ENCODE results near the gene SLC30A2. TPM values are rescaled to one million over a fixed set of nuclear protein-coding genes. Genes with fewer than 3 reads are reported as not detected.
A peak's percentile ranks its signal among the peaks of the same experiment; 100 is the strongest.

The SLC30A2 gene
- total and polyA plus RNA-seq, 4 donors, result 0.02 to 0.51 (median 0.24) TPM

DNA sequence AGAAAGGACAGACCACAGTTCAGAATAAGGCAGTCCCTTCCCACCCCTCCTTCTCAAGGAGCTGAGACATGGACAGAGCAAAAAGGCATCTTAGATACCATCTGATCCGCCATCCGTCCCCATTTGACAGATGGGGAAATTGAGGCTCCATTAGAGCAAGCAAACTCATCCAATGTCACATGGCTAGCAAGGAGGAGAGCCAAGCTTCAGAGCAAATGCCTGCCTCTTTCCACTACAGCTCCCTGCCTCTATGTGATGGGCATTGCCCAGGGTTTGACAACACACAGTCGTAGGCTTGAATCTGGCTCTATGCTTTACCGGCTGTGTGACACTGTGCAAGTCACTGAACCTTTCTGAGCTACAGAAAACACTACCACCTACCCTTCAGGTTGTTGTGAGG lies 3.9 kb downstream of the SLC30A2 start:
- Histone ChIP-seq H3K4me1 (ENCODE audit: control insufficient read depth in 5 of 5, insufficient read depth in 5 of 5, low read length in 5 of 5) (peaks cover 0 to 8% (median 0%) of the 10 kb centered on the region in 5 donors), H3K9ac (ENCODE audit: insufficient read depth in 1 of 2, low read length in 2 of 2) (no peak overlapping the region), H3K9me3 (ENCODE audit: control insufficient read depth in 4 of 4, insufficient read depth in 3 of 4, low read length in 3 of 4) (peaks cover 0 to 2% (median 0%) of the 10 kb centered on the region in 4 donors), H3K27me3 (ENCODE audit: control insufficient read depth in 3 of 3, insufficient read depth in 3 of 3, low read length in 2 of 3) (peaks cover 5 to 35% (median 27%) of the 10 kb centered on the region in 3 donors), H3K27ac (ENCODE audit: low read depth in 1 of 2, low read length in 1 of 2) (no peak overlapping the region), H3K36me3 (ENCODE audit: control insufficient read depth in 4 of 4, insufficient read depth in 4 of 4, low read length in 4 of 4) (no peaks in the 10 kb centered on the region), H3K4me3 (no peak overlapping the region)
- TF ChIP-seq, protein P1, sequence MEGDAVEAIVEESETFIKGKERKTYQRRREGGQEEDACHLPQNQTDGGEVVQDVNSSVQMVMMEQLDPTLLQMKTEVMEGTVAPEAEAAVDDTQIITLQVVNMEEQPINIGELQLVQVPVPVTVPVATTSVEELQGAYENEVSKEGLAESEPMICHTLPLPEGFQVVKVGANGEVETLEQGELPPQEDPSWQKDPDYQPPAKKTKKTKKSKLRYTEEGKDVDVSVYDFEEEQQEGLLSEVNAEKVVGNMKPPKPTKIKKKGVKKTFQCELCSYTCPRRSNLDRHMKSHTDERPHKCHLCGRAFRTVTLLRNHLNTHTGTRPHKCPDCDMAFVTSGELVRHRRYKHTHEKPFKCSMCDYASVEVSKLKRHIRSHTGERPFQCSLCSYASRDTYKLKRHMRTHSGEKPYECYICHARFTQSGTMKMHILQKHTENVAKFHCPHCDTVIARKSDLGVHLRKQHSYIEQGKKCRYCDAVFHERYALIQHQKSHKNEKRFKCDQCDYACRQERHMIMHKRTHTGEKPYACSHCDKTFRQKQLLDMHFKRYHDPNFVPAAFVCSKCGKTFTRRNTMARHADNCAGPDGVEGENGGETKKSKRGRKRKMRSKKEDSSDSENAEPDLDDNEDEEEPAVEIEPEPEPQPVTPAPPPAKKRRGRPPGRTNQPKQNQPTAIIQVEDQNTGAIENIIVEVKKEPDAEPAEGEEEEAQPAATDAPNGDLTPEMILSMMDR (IDR thresholded peaks at IDR 0.05; ENCODE audit: control extremely low read depth, extremely low read depth), result no peak
- WGBS, 2 donors, result 67% methylated on average over 4 of the region's 4 CpGs
- ATAC-seq (ENCODE audit: insufficient read depth, low FRiP score) (no peak), DNase-seq (no peak)

DNA sequence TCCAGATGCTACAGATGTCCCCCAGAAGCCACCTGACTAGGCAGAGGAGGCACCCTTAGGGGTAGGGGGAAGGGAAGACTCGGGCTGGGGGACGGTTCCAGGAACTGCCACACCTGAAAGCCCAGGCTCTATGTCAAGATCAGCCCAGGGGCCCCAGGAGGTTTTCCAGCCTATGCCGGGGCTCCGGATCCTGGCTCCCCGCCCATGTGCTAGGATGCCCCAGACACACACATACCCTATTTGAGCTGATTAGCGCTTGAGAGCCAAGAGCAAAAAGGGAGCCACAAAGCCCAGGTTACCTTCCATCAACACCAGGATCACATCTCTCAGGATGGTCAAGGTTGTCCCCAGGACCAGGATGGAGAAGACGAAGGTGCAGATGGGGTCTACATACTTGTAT lies 4.5 kb downstream of the SLC30A2 start:
- H3K36me3 ChIP-seq (ENCODE audit: control insufficient read depth in 4 of 4, insufficient read depth in 4 of 4, low read length in 4 of 4), result no peaks in the 10 kb centered on the region
- TF ChIP-seq, protein P1 (IDR thresholded peaks at IDR 0.05; ENCODE audit: control extremely low read depth, extremely low read depth), result no peak
- ATAC-seq (ENCODE audit: insufficient read depth, low FRiP score) (no peak), DNase-seq (no peak)
- peaks cover 0 to 2% (median 0%) of the 10 kb centered on the region in 4 donors for H3K9me3 ChIP-seq (ENCODE audit: control insufficient read depth in 4 of 4, insufficient read depth in 3 of 4, low read length in 3 of 4)
- 73 to 80% methylated on average over 7 of the region's 7 CpGs for WGBS, 2 donors
- H3K27ac ChIP-seq (ENCODE audit: low read depth in 1 of 2, low read length in 1 of 2), result no peak overlapping the region
- peaks cover 5 to 29% (median 21%) of the 10 kb centered on the region in 3 donors for H3K27me3 ChIP-seq (ENCODE audit: control insufficient read depth in 3 of 3, insufficient read depth in 3 of 3, low read length in 2 of 3)
- peaks cover 0 to 8% (median 0%) of the 10 kb centered on the region in 5 donors for H3K4me1 ChIP-seq (ENCODE audit: control insufficient read depth in 5 of 5, insufficient read depth in 5 of 5, low read length in 5 of 5)
- no peak overlapping the region for H3K9ac ChIP-seq (ENCODE audit: insufficient read depth in 1 of 2, low read length in 2 of 2)
- no peak overlapping the region for H3K4me3 ChIP-seq

DNA sequence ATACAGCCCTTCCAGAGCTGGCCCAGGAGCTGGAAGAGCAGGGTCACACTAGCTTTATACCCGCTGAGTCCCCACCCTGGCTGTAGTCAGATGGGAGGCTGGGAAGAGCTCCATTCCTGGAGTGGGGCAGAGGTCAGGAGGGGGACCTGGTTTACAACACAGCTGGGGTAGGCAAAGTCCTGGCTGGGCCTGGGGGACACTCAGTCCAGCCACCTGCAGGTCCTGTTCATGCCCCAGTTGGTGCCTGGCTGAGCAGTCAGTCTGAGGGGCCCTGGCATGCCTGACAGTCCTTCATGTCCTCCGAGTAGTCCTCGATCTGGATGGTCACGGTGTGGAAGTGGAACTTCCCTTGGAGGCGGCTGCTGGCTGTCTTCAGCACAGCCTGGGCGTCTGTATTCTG lies 7.0 kb downstream of the SLC30A2 start:
- DNase-seq (no peak), ATAC-seq (ENCODE audit: insufficient read depth, low FRiP score) (no peak)
- H3K36me3 ChIP-seq (ENCODE audit: control insufficient read depth in 4 of 4, insufficient read depth in 4 of 4, low read length in 4 of 4), result no peaks in the 10 kb centered on the region
- WGBS, 2 donors, result 71 to 89% methylated on average over 6 of the region's 6 CpGs
- H3K9me3 ChIP-seq (ENCODE audit: control insufficient read depth in 4 of 4, insufficient read depth in 3 of 4, low read length in 3 of 4), result no peaks in the 10 kb centered on the region
- no peak overlapping the region for H3K9ac ChIP-seq (ENCODE audit: insufficient read depth in 1 of 2, low read length in 2 of 2)
- H3K4me3 ChIP-seq, result no peak overlapping the region
- H3K4me1 ChIP-seq (ENCODE audit: control insufficient read depth in 5 of 5, insufficient read depth in 5 of 5, low read length in 5 of 5), result peaks cover 0 to 12% (median 0%) of the 10 kb centered on the region in 5 donors
- peaks cover 0 to 9% (median 3%) of the 10 kb centered on the region in 3 donors for H3K27me3 ChIP-seq (ENCODE audit: control insufficient read depth in 3 of 3, insufficient read depth in 3 of 3, low read length in 2 of 3)
- TF ChIP-seq, protein P1 (IDR thresholded peaks at IDR 0.05; ENCODE audit: control extremely low read depth, extremely low read depth), result no peak
- H3K27ac ChIP-seq (ENCODE audit: low read depth in 1 of 2, low read length in 1 of 2), result peak overlapping the region in 1 of 2 donors; percentile 67

DNA sequence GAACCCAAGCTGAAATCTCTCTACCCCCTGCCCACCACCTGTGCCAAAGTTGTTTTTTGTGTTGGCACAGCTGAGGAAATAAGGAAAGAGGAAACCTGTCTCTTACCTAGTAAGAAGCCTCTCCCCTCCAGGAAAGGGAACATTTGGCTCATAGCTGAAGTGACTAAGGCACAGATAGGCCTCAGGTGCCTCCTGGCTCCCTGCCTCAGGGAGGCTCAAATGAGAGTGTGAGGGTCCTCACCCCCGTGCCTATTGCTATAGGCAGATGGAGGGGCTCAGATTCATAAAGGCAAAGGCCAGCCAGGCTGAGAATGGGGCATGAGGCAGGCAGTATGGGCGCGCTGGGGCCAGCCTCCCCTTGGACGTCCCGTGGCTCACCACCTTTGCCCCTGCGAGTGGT lies 7.4 kb downstream of the SLC30A2 start:
- Histone ChIP-seq H3K9ac (ENCODE audit: insufficient read depth in 1 of 2, low read length in 2 of 2) (no peak overlapping the region), H3K4me1 (ENCODE audit: control insufficient read depth in 5 of 5, insufficient read depth in 5 of 5, low read length in 5 of 5) (peaks cover 0 to 12% (median 0%) of the 10 kb centered on the region in 5 donors), H3K9me3 (ENCODE audit: control insufficient read depth in 4 of 4, insufficient read depth in 3 of 4, low read length in 3 of 4) (no peaks in the 10 kb centered on the region), H3K4me3 (no peak overlapping the region), H3K27ac (ENCODE audit: low read depth in 1 of 2, low read length in 1 of 2) (peak overlapping the region in 1 of 2 donors; percentile 67), H3K36me3 (ENCODE audit: control insufficient read depth in 4 of 4, insufficient read depth in 4 of 4, low read length in 4 of 4) (no peaks in the 10 kb centered on the region), H3K27me3 (ENCODE audit: control insufficient read depth in 3 of 3, insufficient read depth in 3 of 3, low read length in 2 of 3) (peaks cover 0 to 5% (median 0%) of the 10 kb centered on the region in 3 donors)
- TF ChIP-seq, protein P1 (IDR thresholded peaks at IDR 0.05; ENCODE audit: control extremely low read depth, extremely low read depth), result no peak
- ATAC-seq (ENCODE audit: insufficient read depth, low FRiP score) (no peak), DNase-seq (no peak)
- 88 to 89% methylated on average over 6 of the region's 6 CpGs for WGBS, 2 donors

Data from lung (tissue), 12 donors.